Measurements from ENCODE around the gene MEFV. TPM values are rescaled to one million over a fixed set of nuclear protein-coding genes. Genes with fewer than 3 reads are reported as not detected.

Gene MEFV
- total and polyA plus RNA-seq, 2 of the 13 experiments (the other 11 are each of a cell fraction or from before 2014, with no cell fraction given) = 0.22 TPM; not detected in 1

- TF ChIP-seq, protein P1, sequence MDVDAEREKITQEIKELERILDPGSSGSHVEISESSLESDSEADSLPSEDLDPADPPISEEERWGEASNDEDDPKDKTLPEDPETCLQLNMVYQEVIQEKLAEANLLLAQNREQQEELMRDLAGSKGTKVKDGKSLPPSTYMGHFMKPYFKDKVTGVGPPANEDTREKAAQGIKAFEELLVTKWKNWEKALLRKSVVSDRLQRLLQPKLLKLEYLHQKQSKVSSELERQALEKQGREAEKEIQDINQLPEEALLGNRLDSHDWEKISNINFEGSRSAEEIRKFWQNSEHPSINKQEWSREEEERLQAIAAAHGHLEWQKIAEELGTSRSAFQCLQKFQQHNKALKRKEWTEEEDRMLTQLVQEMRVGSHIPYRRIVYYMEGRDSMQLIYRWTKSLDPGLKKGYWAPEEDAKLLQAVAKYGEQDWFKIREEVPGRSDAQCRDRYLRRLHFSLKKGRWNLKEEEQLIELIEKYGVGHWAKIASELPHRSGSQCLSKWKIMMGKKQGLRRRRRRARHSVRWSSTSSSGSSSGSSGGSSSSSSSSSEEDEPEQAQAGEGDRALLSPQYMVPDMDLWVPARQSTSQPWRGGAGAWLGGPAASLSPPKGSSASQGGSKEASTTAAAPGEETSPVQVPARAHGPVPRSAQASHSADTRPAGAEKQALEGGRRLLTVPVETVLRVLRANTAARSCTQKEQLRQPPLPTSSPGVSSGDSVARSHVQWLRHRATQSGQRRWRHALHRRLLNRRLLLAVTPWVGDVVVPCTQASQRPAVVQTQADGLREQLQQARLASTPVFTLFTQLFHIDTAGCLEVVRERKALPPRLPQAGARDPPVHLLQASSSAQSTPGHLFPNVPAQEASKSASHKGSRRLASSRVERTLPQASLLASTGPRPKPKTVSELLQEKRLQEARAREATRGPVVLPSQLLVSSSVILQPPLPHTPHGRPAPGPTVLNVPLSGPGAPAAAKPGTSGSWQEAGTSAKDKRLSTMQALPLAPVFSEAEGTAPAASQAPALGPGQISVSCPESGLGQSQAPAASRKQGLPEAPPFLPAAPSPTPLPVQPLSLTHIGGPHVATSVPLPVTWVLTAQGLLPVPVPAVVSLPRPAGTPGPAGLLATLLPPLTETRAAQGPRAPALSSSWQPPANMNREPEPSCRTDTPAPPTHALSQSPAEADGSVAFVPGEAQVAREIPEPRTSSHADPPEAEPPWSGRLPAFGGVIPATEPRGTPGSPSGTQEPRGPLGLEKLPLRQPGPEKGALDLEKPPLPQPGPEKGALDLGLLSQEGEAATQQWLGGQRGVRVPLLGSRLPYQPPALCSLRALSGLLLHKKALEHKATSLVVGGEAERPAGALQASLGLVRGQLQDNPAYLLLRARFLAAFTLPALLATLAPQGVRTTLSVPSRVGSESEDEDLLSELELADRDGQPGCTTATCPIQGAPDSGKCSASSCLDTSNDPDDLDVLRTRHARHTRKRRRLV (CRISPR knock-in tag; IDR thresholded peaks at IDR 0.05) = 0 out of 2 replicates have a peak, but pooled peaks have one; percentile 56
- TF ChIP-seq ZSCAN22 (CRISPR knock-in tag; IDR thresholded peaks at IDR 0.05) = no peak
- TF ChIP-seq ZFX (CRISPR knock-in tag; IDR thresholded peaks at IDR 0.05; ENCODE audit: low read depth) = peak; percentile 91
- 0 out of 2 replicates have a peak, but pooled peaks have one; percentile 18 for TF ChIP-seq ZNF792 (CRISPR knock-in tag; IDR thresholded peaks at IDR 0.05)
- TF ChIP-seq ZNF543 (CRISPR knock-in tag; IDR thresholded peaks at IDR 0.05) = peak; percentile 90; the same call in 1 of the 2 replicates
- peak; percentile 78 for TF ChIP-seq MNT (IDR thresholded peaks at IDR 0.05)
- peak; percentile 93 for TF ChIP-seq CREB1 (IDR thresholded peaks at IDR 0.05)
- TF ChIP-seq CREB1 (CRISPR knock-in tag; IDR thresholded peaks at IDR 0.05) = peak; percentile 97
- TF ChIP-seq ZNF609 (CRISPR knock-in tag; IDR thresholded peaks at IDR 0.05; ENCODE audit: borderline replicate concordance) = peak; percentile 28; the same call in 1 of the 2 replicates
- TF ChIP-seq TMF1 (CRISPR knock-in tag; IDR thresholded peaks at IDR 0.05; ENCODE audit: low read depth) = peak; percentile 60
- TF ChIP-seq ZNF333 (CRISPR knock-in tag; IDR thresholded peaks at IDR 0.05; ENCODE audit: borderline replicate concordance) = peak; percentile 78
Observed at GRCh38 chr16:3282730-3283542, 26.5 kb upstream of the MEFV start, which contains the start of gene ZNF263 (continued).
